Measurements from ENCODE around the gene MME. TPM values are rescaled to one million over a fixed set of nuclear protein-coding genes. Genes with fewer than 3 reads are reported as not detected.

The MME gene
- total RNA-seq, 1 donor from 2014 or later, result 31.7 TPM

DNA sequence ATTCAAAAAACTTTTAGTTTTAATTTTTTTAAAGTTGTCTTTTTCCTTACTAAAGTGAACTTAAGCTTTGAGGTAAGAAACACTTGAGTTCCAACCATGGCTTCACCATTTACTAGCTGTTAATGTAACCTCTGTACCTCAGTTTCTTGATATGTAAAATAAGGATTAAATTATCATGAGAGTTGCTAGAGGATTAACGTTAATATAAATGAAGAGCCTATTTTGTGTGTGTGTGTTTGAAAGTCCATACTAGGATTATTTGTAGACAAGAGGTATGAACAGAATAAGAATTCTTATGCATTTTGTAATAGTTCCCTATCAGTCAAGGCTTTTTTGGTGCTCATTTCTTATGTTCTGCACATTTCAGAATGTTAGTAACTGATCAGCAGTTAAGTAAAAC, 93.7 kb downstream of the MME start:
- no peak overlapping the region for H3K27ac Mint-ChIP-seq
- H3K4me3 Mint-ChIP-seq, result no peak overlapping the region
- peaks cover 19% of the 10 kb centered on the region for H3K36me3 Mint-ChIP-seq
- no peak for TF ChIP-seq CTCF (IDR thresholded peaks at IDR 0.05; ENCODE audit: unreplicated experiment)
- H3K27me3 Mint-ChIP-seq (ENCODE audit: low read depth), result no peaks in the 10 kb centered on the region
- H3K9me3 Mint-ChIP-seq, result peaks cover 9% of the 10 kb centered on the region
- H3K4me1 Mint-ChIP-seq, result no peaks in the 10 kb centered on the region
- no peak for DNase-seq (ENCODE audit: low spot score in 2 of 2, unreplicated experiment in 2 of 2)

GRCh38 chr3:155178810-155179436, 98.8 kb downstream of the MME start:
- H3K36me3 Mint-ChIP-seq, result no peaks in the 10 kb centered on the region

GRCh38 chr3:155179437-155179827, 99.3 kb downstream of the MME start:
- TF ChIP-seq CTCF (IDR thresholded peaks at IDR 0.05; ENCODE audit: unreplicated experiment), result no peak
- Mint-ChIP-seq H3K36me3 (no peaks in the 10 kb centered on the region), H3K27me3 (ENCODE audit: low read depth) (no peaks in the 10 kb centered on the region), H3K27ac (no peak overlapping the region), H3K4me3 (no peak overlapping the region), H3K9me3 (no peaks in the 10 kb centered on the region), H3K4me1 (no peaks in the 10 kb centered on the region)
- no peak for DNase-seq (ENCODE audit: low spot score in 2 of 2, unreplicated experiment in 2 of 2)

More at GRCh38 chr3:155178810-155179436, 98.8 kb downstream of the MME start:
- Mint-ChIP-seq H3K27me3 (ENCODE audit: low read depth) (no peaks in the 10 kb centered on the region), H3K4me3 (no peak overlapping the region), H3K9me3 (no peaks in the 10 kb centered on the region), H3K27ac (no peak overlapping the region), H3K4me1 (no peaks in the 10 kb centered on the region)
- no peak for DNase-seq (ENCODE audit: low spot score in 2 of 2, unreplicated experiment in 2 of 2)
- TF ChIP-seq CTCF (IDR thresholded peaks at IDR 0.05; ENCODE audit: unreplicated experiment), result no peak

DNA sequence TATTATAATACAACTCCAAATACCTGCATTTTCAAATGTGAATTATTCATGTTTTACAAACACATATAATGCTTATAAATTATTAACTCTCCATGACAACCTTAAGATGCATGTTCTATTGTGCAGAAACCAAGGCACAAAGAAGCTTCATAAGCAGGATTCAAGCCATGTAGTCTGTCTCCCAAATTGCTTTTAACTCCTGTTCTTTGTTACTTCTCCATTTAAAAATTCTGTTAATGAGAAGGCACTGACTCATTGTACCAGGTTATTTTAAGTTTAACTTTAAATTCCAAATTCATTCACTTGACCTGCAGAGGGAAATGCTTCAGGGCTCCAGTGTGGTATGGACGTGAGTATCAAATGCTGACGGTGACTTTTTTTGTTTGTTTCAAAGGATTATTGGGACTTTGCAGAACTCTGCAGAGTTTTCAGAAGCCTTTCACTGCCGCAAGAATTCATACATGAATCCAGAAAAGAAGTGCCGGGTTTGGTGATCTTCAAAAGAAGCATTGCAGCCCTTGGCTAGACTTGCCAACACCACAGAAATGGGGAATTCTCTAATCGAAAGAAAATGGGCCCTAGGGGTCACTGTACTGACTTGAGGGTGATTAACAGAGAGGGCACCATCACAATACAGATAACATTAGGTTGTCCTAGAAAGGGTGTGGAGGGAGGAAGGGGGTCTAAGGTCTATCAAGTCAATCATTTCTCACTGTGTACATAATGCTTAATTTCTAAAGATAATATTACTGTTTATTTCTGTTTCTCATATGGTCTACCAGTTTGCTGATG, 100.0 kb downstream of the MME start:
- Mint-ChIP-seq H3K27ac (no peak overlapping the region), H3K4me1 (no peaks in the 10 kb centered on the region), H3K36me3 (no peaks in the 10 kb centered on the region), H3K4me3 (no peak overlapping the region), H3K9me3 (no peaks in the 10 kb centered on the region), H3K27me3 (ENCODE audit: low read depth) (no peaks in the 10 kb centered on the region)
- no peak for DNase-seq (ENCODE audit: low spot score in 2 of 2, unreplicated experiment in 2 of 2)
- no peak for TF ChIP-seq CTCF (IDR thresholded peaks at IDR 0.05; ENCODE audit: unreplicated experiment)

DNA sequence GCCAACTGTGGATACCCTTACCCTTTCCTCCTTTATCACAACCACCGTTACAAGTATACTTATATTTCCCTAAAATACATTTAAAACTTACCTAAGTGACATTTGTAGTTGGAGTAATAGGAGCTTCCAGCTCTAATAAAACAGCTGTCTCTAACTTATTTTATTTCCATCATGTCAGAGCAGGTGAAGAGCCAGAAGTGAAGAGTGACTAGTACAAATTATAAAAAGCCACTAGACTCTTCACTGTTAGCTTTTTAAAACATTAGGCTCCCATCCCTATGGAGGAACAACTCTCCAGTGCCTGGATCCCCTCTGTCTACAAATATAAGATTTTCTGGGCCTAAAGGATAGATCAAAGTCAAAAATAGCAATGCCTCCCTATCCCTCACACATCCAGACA, 102.3 kb downstream of the MME start:
- H3K27me3 Mint-ChIP-seq (ENCODE audit: low read depth), result no peaks in the 10 kb centered on the region
- H3K9me3 Mint-ChIP-seq, result no peaks in the 10 kb centered on the region
- DNase-seq (ENCODE audit: low spot score in 2 of 2, unreplicated experiment in 2 of 2), result no peak
- H3K4me1 Mint-ChIP-seq, result no peaks in the 10 kb centered on the region
- TF ChIP-seq CTCF (IDR thresholded peaks at IDR 0.05; ENCODE audit: unreplicated experiment), result no peak
- no peak overlapping the region for H3K27ac Mint-ChIP-seq
- H3K4me3 Mint-ChIP-seq, result no peak overlapping the region
- H3K36me3 Mint-ChIP-seq, result no peaks in the 10 kb centered on the region
